GM10266 (cell line): ENCODE data around the gene MRPL14.

Experiments
- DNase-seq: peaks from one replicate; pipeline ENCODE4 v3.0.0; 2012; ENCODE audit errors: extremely low spot score
- CTCF ChIP-seq: IDR thresholded peaks from 2 replicates; pipeline ENCODE4 v1.5.1; 2012; ENCODE audit warnings: mild to moderate bottlenecking, low read depth; ENCODE audit not compliant: control insufficient read depth, insufficient read depth; ENCODE audit errors: missing control alignments

The MRPL14 gene

GRCh38 chr6:44082872-44083321 is 44.4 kb downstream of the MRPL14 start:
- TF ChIP-seq CTCF: no peak
- DNase-seq: no peak

GRCh38 chr6:44081753-44082152 is 45.5 kb downstream of the MRPL14 start:
- no peak for DNase-seq
- TF ChIP-seq CTCF: no peak

GRCh38 chr6:44080561-44081521 is 46.4 kb downstream of the MRPL14 start:
- TF ChIP-seq CTCF: no peak
- DNase-seq: peak; percentile 48

DNA sequence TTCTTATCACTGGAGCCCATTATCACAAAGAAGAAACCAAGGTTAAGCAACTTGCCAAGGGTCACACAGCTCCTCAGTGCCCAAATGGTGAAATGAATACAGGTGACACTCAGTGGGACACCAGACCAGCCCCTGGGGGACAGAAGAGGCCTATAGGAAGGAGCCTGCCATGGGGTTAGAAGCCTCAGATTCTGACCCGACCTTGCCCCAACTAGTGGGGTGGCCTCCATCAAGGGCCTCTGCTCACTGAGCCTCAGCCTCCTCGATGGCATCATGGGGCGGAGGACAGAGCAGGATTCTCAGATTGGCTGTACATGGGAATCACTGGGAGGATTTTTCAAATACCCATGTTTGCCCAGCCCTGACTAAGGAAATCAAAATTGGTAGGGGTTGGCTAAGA is 47.6 kb downstream of the MRPL14 start:
- DNase-seq: no peak
- no peak for TF ChIP-seq CTCF

- peak; percentile 92 for TF ChIP-seq CTCF
- DNase-seq: peak; percentile 76
Observed at GRCh38 chr6:44078827-44079671, 48.2 kb downstream of the MRPL14 start.

GRCh38 chr6:44078219-44078826 is 48.9 kb downstream of the MRPL14 start:
- DNase-seq: no peak
- TF ChIP-seq CTCF: no peak
